Measurements from ENCODE around the gene SORBS2.
A peak's percentile ranks its signal among the peaks of the same experiment; 100 is the strongest.
"Not testable (repeated sequence)": the region's sequence is repeated elsewhere in the genome, so short reads cannot be mapped to it uniquely, and the experiment has no call there.

SORBS2 gene

DNA sequence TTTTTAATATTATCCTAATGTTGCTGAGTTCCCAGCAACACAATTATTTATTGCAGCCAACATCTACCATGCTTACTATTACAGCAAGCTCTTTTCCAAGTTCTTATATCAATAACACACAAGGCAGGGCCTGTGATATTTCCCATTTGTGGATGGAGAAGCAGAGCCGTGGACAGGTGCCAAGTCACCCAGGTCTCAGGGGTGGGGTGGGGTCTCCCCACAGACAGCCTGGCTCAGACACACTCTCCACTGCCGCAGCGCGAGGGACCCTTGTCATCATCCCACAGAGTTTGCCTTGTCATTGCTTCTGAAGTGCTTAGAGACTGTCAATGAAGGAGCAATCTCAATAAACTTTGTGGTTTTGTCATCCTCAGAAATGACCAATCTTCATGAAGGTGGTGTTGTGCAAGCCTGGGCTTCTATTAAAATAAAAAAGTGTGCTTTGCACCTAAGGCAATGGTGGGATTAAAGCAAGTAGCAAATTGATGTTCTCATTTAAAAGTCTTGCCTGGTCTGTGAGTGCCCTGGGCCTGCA lies 76.1 kb downstream of the SORBS2 start:
- DNase-seq: no peak

DNA sequence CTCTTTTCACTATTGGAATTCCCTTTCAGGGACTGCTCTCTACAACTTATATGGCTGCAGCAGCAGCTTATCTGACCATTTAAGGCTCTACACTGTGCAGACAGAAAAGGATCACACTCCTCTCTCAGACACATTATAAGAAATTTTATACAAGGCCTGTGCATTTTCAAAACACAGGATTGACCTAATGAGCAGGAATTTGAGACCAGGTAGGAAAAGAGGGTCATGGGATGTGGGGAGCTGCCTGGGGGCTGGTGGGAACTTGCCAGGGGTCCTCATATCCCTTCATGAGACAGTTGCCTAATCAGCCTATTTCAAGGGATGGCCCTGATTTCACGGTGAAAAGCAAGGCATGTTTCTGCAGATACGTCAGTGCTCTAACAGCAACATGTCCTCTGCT lies 77.1 kb downstream of the SORBS2 start:
- no peak for DNase-seq

DNA sequence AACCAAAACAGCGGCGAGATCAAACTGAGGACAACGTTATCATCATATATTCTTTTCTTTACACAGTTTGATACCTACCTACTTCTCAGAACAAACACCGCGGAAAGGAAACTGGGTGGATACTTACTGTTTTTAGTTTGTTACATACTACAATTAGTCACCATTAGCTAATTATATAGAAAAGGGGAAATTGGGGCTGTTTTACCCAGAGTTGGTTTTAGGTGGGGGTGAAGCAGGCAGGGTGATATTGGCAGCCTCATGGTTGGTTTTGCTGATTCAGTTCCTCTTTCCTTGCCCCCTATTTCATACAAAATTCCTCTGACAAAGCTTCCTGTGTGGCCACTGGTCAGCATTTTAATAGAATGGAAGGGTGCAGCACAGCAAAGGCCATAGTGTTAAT lies 77.8 kb downstream of the SORBS2 start:
- DNase-seq: no peak

DNA sequence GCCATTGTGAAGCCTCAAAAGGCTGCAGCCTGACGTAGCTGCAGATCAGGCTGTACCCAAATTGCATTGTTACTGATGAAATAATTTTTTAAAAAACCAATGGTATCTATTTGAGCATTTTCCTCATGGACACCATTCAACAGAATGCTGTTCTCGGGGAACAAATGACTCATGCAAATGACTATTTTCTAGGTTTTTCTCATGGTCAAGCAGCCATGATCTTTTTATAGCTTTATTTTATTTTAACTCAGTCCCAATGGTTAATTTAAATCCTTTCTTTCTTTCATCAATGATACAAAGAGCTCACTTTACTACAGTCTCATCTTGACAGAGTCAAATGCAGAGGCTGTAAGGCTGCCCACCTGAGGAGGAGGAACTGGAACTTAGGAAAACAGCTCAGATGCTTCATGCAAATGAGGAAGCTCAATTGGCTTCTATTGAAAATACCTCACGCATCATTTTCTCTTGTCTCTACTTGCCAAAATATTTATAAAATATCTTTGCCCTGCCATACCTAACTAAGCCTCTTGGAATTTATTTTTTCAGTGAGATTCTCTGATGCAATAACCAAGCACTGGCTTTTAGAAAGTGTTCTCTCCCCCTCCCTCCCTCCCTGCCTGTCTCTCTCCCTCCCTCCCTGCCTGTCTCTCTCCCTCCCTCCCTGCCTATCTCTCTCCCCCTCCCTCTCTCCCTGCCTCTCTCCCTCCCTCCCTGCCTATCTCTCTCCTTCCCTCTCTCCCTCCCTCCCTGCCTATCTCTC lies 81.0 kb downstream of the SORBS2 start:
- DNase-seq: no peak

DNA sequence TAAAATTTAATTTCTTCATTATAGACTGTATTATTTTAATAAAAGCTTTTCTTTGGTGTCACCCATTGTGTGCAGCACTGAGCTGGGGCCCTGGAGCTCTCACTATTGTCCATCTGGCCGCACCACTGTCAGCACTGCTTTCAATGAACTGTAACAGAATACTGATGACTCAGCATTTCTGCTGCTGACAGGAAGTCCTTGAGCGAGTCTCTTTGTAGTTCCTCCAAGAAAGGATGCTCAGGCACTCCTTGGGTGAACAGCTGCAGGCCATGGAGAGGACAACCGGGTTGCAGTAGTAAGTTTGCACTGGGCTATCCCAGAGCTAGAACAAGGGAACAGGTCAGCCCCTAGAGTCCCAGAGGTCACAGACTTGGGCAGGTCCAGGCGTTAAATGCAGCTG lies 81.6 kb downstream of the SORBS2 start:
- DNase-seq: no peak

DNA sequence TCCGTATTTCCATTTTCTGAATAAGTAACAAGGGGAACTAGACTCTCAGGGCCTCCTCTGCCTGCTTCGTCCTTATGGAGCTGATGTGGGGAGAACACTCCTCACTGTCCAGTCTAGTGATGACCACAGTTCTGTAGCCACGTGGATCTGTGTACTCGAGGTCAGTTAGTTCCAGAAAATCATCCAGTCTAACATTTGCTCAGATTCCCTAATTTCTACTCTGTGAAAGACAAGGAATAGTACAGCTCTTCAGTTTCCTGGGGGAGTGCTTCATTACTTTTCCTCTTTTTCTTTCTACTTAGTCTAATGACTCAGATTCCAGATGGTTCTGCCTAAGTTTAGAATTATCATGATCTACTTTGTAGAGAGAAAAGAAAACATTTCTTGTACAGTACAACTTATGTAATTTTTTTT lies 82.6 kb downstream of the SORBS2 start:
- DNase-seq: no peak

DNA sequence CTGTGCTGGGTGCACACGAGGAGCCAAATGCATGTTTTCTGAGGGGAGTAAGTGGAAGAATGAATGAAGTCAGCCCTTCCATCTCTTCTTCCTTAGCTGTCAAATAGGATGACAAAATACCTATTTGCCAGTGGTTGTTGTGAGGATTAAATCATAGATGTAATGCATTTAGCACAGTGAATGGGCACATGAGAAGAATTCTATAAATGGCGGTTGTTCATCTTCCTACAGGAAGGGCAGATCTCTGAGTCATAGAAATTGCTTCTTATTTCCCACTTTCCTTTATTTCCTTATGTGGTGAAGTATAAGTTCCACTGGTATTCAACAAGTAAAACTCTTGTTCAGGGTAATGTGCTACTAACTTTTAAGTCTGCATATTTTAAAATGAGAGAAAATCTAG lies 83.1 kb downstream of the SORBS2 start:
- no peak for DNase-seq

DNA sequence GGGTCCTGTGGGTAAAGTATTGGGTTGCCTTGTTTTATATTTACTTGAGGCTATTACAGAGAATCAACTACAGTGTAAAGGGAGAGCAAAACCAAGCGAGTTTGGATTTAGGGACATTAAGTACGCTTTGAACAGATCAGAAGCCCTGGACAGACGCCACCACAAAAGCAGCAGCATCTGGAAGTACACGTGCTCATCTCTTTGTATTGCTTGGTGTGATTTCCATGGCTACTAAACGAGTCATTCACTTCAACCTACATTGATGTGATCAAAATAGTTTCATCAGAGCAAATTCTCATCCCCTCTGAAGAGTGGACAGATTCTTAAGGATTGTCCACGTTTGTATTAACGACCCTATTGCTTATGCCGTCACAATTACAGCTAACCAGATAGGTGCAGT lies 85.1 kb downstream of the SORBS2 start:
- no peak for DNase-seq

DNA sequence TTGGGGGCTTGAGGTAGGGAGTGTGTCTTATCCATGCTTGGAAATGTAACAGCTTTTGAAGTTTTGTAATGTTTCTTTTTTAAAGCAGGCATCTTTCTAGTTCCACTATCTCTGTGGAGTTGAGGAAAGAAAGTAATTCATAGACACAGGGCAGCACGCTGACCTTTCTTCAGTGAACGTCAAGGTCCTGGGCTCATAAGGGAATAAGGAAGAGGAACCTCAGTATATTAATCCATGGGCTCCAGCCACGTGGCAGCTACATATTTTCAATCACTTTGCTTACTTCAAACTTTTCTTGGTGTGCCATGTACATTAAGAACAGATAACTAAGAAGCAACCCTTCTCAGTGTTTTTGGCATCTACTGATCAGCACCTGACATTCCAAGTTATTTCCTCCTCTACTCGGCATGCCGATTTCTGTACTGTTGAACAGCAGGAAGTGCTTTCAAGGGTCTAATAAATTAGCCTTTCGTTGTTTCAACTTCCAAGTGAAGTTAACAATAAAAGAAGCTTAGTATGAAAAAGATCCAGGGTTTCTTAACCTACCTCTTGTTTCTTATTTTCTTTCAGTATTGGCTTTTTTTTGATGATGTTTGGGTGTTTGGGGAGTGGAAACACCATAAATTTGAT lies 88.2 kb downstream of the SORBS2 start:
- no peak for DNase-seq

DNA sequence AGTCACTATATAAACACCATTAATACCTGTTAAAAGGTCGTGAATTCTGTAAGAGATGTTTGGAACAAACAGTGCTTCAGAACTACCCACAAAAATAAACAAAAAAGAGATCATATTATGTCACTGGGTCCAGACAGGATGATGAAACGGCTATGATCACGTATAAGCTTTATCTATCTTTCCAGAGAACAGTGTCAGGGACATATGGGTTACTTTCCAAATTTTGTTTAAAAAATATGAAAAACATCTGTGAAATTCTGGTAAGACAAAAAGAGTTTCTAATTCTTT lies 90.0 kb downstream of the SORBS2 start:
- no peak for DNase-seq

DNA sequence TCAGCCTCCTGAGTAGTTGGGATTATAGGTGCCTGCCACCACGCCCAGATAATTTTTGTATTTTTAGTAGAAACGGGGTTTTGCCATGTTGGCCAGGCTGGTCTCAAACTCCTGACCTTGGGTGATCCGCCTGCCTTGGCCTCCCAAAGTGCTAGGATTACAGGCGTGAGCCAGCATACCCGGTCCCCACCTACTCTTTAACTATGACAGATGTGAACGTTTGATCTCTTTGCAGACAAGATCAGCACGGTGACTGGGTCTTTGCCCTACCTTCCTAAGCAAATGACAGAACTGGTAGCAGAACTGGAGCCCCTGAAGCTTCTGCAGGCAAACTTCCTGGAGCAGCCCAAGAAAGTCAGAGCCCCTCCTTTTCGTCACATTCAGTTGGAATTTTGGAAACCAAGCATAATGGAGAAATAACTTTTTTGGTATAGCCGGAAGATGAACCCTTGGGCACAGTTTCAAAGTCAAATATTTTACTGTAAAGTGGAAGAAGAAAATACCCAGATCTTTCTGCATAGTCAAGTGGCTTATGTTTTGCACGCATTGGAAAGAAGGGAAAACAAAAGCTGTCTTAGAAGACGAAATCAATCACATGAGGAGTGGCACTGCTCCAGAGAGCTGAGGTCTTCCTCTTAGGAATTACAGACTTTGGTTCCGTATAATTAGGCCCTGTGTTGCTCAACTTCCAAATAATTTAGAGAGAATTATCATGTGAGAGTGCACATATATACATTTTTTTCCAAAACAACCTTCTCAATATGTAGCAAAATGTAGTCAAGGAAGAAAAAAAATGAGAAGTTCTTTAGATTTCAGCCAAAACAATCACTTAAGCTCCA lies 90.6 kb downstream of the SORBS2 start:
- no peak for DNase-seq

DNA sequence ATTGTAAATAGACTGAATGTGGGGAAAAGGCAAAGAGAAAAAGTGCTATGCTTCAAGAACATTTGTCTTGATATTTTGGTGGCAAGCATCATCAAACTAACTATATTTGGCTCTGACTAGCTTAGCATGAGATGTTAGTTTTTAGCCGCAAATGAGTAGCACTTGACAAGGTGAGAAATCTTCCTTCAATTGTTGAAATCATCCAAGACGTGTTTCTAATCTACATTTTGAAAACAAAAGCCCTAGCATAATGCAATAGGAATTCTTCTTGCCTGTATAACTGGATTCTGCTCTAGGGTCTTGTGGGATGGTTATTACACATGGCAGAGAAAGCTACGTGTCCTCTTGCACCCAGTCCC lies 92.5 kb downstream of the SORBS2 start:
- DNase-seq: no peak

DNA sequence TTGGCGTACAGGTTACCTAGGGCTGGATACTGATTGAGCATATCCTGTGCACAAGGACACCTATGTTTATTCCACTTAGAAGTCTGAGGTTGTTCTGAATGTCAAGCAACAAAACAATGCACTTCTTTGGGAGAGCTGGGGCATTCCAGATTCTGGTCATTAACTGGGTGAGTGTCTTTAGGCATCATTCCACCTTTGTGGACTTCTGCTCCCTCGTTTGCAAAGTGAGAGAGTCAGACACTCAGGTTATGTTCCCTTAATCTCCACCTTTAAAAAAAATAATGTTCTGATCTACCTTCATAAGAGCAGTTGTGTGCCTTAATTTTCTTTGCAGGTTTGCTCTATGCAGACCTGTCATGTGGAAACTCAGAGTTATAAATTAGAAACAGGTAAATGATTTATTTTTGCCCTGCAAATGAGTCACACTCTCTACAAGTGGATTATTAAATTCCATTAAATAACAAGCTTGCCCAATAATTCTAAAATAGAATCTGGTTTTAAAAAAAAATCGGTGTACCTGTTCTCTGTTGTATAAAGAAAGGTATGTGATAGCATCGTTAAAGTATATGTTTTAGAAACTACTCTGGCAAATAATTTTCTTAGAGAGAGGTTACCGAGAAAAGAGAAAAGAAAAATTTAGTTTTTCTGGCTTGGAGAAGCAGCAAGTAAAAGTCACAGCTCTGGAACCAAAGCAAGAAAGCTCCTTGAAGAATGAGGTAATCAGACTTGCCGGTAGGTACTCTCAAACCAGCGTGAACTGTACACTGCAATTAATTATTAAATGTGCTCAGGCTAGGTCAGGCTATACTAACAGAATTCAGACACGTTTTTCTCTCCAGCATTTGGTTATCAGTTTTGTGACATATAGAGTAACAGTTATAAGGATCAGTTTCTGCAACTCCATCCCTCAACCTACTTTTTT lies 93.2 kb downstream of the SORBS2 start:
- DNase-seq: no peak

DNA sequence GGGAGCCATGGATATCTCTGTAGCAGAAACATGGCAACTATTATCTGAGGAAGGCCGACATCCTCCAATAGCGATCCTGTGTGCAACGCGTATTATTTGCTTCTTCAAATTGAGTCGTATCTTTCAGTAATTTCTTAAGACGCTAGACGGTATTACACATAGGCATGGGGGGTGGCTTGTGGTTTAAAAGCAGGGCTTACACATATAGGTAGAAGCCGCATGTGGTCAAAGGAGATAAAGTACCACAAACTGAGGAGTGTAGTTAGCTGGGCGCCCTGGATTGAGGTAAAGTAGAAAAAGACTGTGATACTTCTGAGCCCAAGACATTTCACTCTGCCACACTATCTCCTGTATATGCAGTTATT lies 94.6 kb downstream of the SORBS2 start:
- DNase-seq: no peak

DNA sequence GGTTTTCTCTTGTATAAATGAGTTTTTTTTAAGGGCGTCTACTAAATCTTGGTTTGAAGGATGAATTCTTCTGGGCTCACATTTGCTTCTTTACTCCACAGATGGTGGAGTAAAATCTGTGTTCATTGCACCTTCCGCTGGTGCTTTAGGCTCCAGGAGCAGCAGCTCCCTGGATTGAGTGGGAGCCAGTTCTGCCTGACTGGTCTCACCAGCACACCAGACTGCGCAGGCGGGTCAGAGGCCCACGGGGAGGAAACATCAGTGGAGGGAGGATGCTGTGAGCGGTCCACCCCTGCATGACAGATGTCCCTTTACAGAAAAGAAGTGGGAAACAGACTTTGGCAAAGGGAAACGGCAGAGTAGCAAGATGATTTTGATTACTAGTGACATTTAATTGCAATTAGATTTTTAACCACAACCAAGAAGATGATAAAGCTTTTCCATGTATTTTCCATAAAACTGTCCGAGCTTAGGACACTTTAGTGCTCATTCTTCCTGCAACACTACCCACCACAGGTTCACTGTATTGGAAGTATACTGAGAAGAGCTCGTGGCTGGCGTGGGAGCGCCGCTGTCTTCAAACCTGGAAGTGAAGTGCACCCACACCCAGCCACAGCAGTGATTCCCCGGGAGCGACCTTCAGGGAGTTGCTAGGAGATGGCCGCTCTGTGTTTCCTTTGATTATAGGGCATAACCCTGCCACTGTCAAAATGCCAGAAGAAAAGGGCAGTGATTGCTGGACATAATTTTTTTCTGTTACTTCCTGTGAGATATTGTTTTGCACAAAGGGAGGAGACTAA lies 95.2 kb downstream of the SORBS2 start:
- DNase-seq: no peak

DNA sequence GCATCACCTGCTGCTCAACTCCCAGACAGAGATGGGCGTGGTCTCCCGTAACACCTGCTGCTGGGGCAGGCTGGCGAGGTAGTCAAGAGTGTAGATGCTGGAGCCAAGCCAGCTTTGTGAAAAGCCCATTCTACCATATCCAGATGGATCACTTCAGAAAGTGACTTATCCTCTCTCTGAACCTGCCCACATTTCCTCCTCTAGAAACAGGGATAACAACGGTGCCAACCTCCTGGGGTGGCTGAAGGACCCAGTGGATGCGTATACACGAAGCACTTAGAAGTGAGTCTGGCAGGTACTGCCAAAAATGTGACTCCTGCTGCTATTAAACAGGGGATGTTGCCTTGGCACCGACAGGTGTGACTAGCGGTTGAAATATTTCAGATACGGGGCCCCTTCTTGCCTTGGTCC lies 95.8 kb downstream of the SORBS2 start:
- DNase-seq: peak; percentile 88

DNA sequence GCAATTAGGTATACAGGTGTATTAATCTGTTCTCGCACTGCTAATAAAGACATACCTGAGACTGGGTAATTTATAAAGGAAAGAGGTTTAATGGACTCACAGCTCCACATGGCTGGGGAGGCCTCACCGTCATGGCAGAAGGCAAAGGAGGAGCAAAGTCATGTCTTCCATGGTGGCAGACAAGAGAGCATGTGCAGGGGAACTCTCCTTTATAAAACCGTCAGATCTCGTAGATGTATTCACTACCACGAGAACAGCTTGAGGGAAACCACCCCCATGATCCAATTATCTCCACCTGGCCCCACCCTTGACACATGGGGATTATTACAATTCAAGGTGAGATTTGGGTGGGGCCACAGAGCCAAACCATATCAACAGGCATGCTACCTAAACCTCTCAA lies 97.5 kb downstream of the SORBS2 start:
- not testable (repeated sequence) for DNase-seq

DNA sequence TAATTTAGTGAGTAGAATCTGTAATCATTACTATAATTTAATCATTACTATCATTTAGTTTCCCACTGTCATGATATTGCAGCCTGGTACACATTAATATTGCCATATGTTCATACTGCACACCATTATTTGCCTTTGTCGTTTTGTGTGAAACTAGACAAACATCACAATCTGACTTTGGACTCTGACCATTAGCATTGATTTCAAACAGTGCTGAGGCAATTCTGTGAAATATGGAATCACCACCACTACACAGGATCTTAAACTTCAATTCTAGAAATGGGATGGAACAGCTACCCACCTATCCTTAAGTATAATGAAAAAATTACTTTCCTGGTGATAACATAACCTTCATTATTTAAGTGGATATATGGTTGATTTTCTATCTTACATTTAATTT lies 98.3 kb downstream of the SORBS2 start:
- DNase-seq: no peak

DNA sequence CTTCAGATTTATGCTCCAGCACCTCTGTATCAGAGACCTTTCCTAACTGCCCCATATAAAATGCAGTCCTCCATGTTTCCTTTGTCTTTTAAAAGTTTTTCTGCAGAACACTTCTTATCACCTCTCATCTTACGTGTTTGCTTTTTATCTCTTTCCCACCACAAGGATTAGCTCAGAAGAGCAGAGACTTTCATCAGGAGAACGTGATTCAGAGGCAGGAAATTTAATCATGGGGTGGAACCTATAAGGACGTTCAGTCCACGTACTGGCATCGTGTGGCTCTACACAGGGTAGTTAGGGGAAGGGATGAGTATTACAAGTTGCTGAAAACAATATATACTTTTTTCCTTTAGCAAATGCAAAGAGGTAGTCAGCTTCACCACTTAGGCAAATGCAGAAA lies 98.7 kb downstream of the SORBS2 start:
- DNase-seq: no peak

DNA sequence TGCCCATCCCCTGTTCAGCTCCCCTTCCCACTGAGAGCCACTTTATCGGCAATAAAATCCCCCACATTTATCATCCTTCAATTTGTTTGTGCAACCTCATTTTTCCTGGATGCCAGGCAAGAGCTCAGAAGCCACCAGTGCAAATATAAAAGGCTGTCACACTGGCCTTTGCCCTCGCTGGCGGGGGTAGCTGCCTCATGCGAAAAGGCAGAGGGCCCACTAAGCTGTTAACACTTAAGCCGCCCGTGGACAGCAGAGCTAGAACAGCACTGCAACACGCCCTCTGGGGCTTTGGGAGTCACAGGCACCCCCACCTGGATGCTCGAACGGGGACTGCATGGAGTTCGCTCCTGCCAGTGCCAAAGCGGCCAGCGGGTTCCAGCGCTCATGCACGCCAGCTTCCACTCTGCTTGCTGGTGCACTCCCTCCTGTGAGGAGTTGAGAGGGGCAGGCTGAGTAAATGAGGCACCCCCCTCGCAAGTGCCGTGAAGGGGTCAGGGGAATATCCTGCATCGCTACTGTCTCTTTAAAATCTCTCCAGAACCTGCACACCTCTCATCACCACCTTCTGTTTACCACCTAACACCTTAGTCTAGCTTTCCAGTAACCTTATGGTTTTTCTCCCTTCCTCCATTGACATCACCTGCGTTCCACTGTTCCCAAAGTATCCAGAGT lies 99.5 kb downstream of the SORBS2 start:
- DNase-seq: no peak

DNA sequence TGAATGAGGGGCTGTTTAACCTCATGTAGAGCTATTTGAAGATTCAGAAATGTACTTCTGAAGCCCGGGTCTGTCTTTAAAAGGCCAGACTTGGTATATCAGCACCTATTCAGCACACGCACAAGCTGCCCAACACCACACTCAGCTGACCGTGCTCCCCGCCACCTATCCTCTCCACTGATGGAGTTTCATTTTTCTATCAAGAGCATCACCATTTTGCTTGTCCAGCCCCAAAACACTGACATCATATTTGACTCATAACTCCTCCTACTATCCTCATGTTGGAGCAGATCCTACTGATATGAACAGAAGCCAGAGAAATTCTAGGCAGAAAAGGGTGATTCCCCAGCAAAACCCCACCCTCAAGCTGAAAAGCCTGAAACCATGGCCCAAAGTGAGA lies 100.3 kb downstream of the SORBS2 start:
- no peak for DNase-seq
